D341Med (cell line): ENCODE data around the gene DMRTA1.
A peak's percentile ranks its signal among the peaks of the same experiment; 100 is the strongest.
"Not testable (repeated sequence)": the region's sequence is repeated elsewhere in the genome, so short reads cannot be mapped to it uniquely, and the experiment has no call there.

Experiments used
- DNase-seq: peaks from one replicate; pipeline ENCODE4 v3.0.0; 2012; ENCODE audit warnings: low spot score

Gene DMRTA1

GRCh38 chr9:22446589-22446949 is at the start of gene DMRTA1:
DMRTA1 (plus strand) TSS chr9:22446824; CDS start chr9:22447066, 242 bp downstream.
- DNase-seq: peak; percentile 65

- DNase-seq: no peak
Measured at GRCh38 chr9:22401671-22402070, 45.0 kb upstream of the DMRTA1 start.

GRCh38 chr9:22405869-22406659 is 40.6 kb upstream of the DMRTA1 start:
- DNase-seq: no peak

- DNase-seq: no peak
Measured at GRCh38 chr9:22413884-22414283, 32.7 kb upstream of the DMRTA1 start.

GRCh38 chr9:22415941-22416691 is 30.5 kb upstream of the DMRTA1 start:
- DNase-seq: no peak

GRCh38 chr9:22416692-22417060 is 29.9 kb upstream of the DMRTA1 start:
- no peak for DNase-seq

GRCh38 chr9:22423566-22423965 is 23.1 kb upstream of the DMRTA1 start:
- no peak for DNase-seq

- no peak for DNase-seq
Measured at GRCh38 chr9:22424616-22425015, 22.0 kb upstream of the DMRTA1 start.

GRCh38 chr9:22425551-22425950 is 21.1 kb upstream of the DMRTA1 start:
- DNase-seq: no peak

- DNase-seq: no peak
Measured at GRCh38 chr9:22427226-22427880, 19.3 kb upstream of the DMRTA1 start.

GRCh38 chr9:22433691-22434090 is 12.9 kb upstream of the DMRTA1 start:
- no peak for DNase-seq

GRCh38 chr9:22435252-22435651 is 11.4 kb upstream of the DMRTA1 start:
- not testable (repeated sequence) for DNase-seq

- DNase-seq: not testable (repeated sequence)
Measured at GRCh38 chr9:22437461-22438067, 9.1 kb upstream of the DMRTA1 start.

GRCh38 chr9:22440841-22441240 is 5.8 kb upstream of the DMRTA1 start:
- no peak for DNase-seq

GRCh38 chr9:22446950-22447617 is 460 bp downstream of the DMRTA1 start:
- peak; percentile 79 for DNase-seq

- DNase-seq: no peak
Measured at GRCh38 chr9:22447618-22448305, 1.1 kb downstream of the DMRTA1 start.

GRCh38 chr9:22449719-22450118 is 3.1 kb downstream of the DMRTA1 start:
- DNase-seq: no peak

- no peak for DNase-seq
Measured at GRCh38 chr9:22452415-22453010, 5.9 kb downstream of the DMRTA1 start.

GRCh38 chr9:22454016-22454415 is 7.4 kb downstream of the DMRTA1 start:
- no peak for DNase-seq

- no peak for DNase-seq
Measured at GRCh38 chr9:22455181-22455580, 8.6 kb downstream of the DMRTA1 start.

- no peak for DNase-seq
Measured at GRCh38 chr9:22457448-22457847, 10.8 kb downstream of the DMRTA1 start.
